H1 (cell line): ENCODE measurements around the gene ADCY5. TPM values are rescaled to one million over a fixed set of nuclear protein-coding genes. Genes with fewer than 3 reads are reported as not detected.

Experiments used
- CHD7 ChIP-seq: fragments of 300-600 bp; sonication (generic); IDR thresholded peaks from 2 replicates; pipeline ENCODE4 v1.7.1; 2012; ENCODE audit warnings: low read length, moderate library complexity, mild to moderate bottlenecking, inconsistent platforms; ENCODE audit not compliant: insufficient replicate concordance
- polyA plus RNA-seq, 7 experiments: library from polyadenylated mRNA; depleted of rRNA in 3 of 7; stranded (reverse) in 5 of 7; unstranded in 2 of 7; fragments of >200 nt in 5 of 7; fragments of 200-250 nt in 2 of 7; gene quantifications; 1 replicate in 5 of 7; 2 replicates in 1 of 7; 4 replicates in 1 of 7; pipeline versions ENCODE4 v1.2.1 to v1.2.3, GENCODE V29; 2011 to 2013; ENCODE audit warnings: missing spikeins in 2 of 7, mixed read lengths in 2 of 7
- total RNA-seq: library from RNA; stranded (reverse); fragmentation: NEBNext Ultra II Directional; extraction: Animal tissue kit (Norgen Biotek cat#: 25700); gene quantifications from 2 replicates; pipeline ENCODE4 v1.2.1, GENCODE V29; 2021

ADCY5 gene
- total and polyA plus RNA-seq, 2 of the 8 experiments (the other 6 are each of a cell fraction or from before 2014, with no cell fraction given) = 18.9 to 40.8 TPM

- TF ChIP-seq CHD7 = no peak
Observed at GRCh38 chr3:123385981-123386380, 62.9 kb downstream of the ADCY5 start (continued).
